ES-I3 (cell line): ENCODE results near the gene TOM1L2.

Source experiments
- H3K36me3 ChIP-seq: 2 replicates; pipeline ENCODE4 v1.6.1; 2013; ENCODE audit warnings: mild to moderate bottlenecking, low read length, control low read depth, moderate library complexity; ENCODE audit not compliant: insufficient read depth
- H3K4me1 ChIP-seq: 2 replicates; pipeline ENCODE4 v1.6.1; 2013; ENCODE audit warnings: mild to moderate bottlenecking, control low read depth, low read length; ENCODE audit not compliant: insufficient read depth
- H3K9ac ChIP-seq: 2 replicates; pipeline ENCODE4 v1.6.1; 2013; ENCODE audit warnings: low read depth, mild to moderate bottlenecking, low read length, moderate library complexity
- H3K9me3 ChIP-seq: 2 replicates; pipeline ENCODE4 v1.6.1; 2013; ENCODE audit warnings: mild to moderate bottlenecking, low read length, moderate library complexity; ENCODE audit not compliant: control insufficient read depth, insufficient read depth

Gene TOM1L2

GRCh38 chr17:17888821-17889220 is 83.4 kb downstream of the TOM1L2 start:
- Histone ChIP-seq H3K9me3 (no peaks in the 10 kb centered on the region), H3K4me1 (peaks cover 25% of the 10 kb centered on the region), H3K36me3 (no peaks in the 10 kb centered on the region), H3K9ac (no peak overlapping the region)

DNA sequence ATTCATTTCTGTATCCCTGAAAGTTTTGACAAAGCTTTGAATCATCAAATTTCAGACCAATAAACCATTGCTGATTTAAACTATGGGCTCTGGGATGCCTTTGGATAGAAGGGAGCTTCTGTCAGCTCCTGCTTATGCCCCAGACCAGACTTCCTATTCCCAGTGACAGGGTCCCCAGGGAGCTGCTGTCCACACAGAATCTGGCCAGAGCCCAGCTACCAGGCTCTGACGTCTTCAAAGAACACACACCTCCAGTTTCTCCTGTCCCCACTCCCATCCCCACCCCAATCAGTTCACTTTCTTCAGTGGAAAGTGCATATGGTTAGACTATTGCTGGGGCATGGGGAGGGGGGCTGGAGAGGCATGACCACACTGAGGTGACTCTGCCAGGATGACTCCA is 83.8 kb downstream of the TOM1L2 start:
- Histone ChIP-seq H3K4me1 (peaks cover 25% of the 10 kb centered on the region), H3K36me3 (no peaks in the 10 kb centered on the region), H3K9me3 (no peaks in the 10 kb centered on the region), H3K9ac (no peak overlapping the region)

GRCh38 chr17:17887752-17888304 is 84.4 kb downstream of the TOM1L2 start:
- Histone ChIP-seq H3K9me3 (no peaks in the 10 kb centered on the region), H3K36me3 (no peaks in the 10 kb centered on the region), H3K4me1 (peaks cover 25% of the 10 kb centered on the region), H3K9ac (no peak overlapping the region)

- no peak overlapping the region for H3K9ac ChIP-seq
- H3K36me3 ChIP-seq: no peaks in the 10 kb centered on the region
- peaks cover 36% of the 10 kb centered on the region for H3K4me1 ChIP-seq
- H3K9me3 ChIP-seq: no peaks in the 10 kb centered on the region
Measured at GRCh38 chr17:17886726-17887125, 85.5 kb downstream of the TOM1L2 start.

GRCh38 chr17:17886226-17886625 is 86.0 kb downstream of the TOM1L2 start:
- peaks cover 37% of the 10 kb centered on the region for H3K4me1 ChIP-seq
- H3K9me3 ChIP-seq: no peaks in the 10 kb centered on the region
- H3K36me3 ChIP-seq: no peaks in the 10 kb centered on the region
- H3K9ac ChIP-seq: no peak overlapping the region

DNA sequence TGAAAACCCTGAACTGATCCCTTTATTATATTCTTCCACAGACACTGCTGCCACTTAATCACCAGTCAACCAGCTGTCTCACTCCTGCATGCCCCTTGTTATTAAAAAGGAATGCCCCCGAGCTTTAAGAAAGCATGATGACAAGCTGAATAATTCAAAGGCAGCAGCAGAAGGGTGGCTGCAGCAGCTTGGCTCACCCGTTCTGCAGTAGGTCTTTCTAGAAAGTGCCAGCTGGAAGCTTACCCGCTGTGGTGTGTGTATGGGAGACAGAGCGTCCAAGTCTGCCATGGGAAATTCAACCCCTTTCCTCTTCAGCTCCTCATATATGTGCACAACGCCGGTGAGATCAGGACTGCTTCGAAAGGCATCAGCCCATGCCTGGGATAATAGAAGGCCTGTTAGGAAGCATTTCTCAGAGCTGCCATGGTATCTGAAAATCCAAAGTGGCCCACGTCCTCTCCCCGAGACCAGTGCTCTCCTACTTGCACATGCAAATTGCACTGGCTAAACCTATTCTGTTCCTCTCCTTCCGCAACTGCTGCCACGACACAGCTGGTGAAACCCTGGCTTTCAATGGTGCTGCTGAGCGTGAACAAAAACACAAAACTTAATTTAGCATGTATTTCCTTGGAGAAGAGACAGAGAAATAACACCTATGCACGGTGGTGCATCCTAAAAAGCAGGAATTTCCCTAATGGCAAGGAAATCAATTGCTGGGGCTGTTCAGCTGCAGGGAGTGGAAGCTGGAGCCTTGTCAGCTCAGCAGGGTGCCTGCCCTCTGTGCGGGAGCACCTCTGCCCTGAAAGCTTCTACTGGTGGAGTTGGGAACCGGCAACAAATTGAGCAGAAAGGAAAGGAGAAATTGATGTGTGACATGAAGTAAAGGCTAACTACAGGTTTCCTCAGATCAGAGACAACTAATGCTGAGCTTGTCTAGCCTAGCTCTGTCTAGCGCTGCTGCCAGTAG is 87.5 kb downstream of the TOM1L2 start:
- H3K4me1 ChIP-seq: peaks cover 37% of the 10 kb centered on the region
- no peaks in the 10 kb centered on the region for H3K9me3 ChIP-seq
- no peaks in the 10 kb centered on the region for H3K36me3 ChIP-seq
- no peak overlapping the region for H3K9ac ChIP-seq

DNA sequence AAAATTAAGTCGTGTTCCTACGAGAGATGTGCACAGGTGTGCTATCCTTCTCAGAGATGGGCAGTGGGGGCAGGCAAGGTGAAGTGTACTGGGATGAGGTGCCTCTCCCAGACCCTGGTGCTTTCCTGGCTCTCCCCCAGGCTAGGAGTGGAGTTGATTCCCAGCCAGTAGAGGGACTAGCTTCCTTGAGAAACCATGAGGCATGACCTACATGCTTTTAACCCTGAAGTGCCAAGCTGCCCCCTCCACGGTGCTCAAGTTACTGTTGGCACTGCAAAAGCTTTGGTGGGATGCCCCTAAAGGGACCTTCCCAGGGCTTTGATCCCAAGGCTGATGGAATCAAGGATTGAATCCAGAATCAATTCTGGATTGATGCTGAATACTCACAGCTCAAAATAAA is 88.4 kb downstream of the TOM1L2 start:
- Histone ChIP-seq H3K4me1 (peaks cover 31% of the 10 kb centered on the region), H3K9ac (no peak overlapping the region), H3K9me3 (no peaks in the 10 kb centered on the region), H3K36me3 (no peaks in the 10 kb centered on the region)

DNA sequence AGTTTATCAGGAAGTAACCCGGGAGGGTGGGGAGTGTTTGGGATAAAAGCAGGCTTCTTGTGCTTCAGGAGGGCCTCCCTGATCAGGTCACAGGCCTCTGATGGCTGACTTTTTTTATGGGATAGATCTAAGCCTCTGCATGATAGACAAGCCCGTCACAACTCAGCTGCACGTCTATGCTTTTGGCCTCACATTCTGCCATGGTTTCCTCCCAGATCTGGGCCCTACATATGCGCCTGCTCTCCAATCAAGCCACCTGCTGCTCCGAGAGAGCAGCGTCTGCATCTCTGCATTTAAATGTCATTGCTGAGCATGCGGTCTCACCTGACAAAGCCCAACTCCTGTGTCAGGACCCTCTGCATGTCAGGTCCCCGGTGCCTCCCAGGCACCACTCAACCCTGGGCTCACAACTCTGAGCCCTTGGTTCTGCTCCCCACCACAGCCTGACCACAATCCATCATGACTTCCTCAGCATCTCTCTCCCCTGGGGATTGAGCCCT is 90.1 kb downstream of the TOM1L2 start:
- Histone ChIP-seq H3K36me3 (0 out of 2 replicates have a peak, but pooled peaks cover 2% of the 10 kb centered on the region), H3K9ac (no peak overlapping the region), H3K4me1 (peaks cover 40% of the 10 kb centered on the region)

GRCh38 chr17:17880577-17881196 is 91.5 kb downstream of the TOM1L2 start:
- H3K9me3 ChIP-seq: no peaks in the 10 kb centered on the region
- H3K4me1 ChIP-seq: peaks cover 40% of the 10 kb centered on the region
- no peak overlapping the region for H3K9ac ChIP-seq
- H3K36me3 ChIP-seq: 0 out of 2 replicates have a peak, but pooled peaks cover 2% of the 10 kb centered on the region

More for the DNA sequence above, 90.1 kb downstream of the TOM1L2 start:
- H3K9me3 ChIP-seq: no peaks in the 10 kb centered on the region

DNA sequence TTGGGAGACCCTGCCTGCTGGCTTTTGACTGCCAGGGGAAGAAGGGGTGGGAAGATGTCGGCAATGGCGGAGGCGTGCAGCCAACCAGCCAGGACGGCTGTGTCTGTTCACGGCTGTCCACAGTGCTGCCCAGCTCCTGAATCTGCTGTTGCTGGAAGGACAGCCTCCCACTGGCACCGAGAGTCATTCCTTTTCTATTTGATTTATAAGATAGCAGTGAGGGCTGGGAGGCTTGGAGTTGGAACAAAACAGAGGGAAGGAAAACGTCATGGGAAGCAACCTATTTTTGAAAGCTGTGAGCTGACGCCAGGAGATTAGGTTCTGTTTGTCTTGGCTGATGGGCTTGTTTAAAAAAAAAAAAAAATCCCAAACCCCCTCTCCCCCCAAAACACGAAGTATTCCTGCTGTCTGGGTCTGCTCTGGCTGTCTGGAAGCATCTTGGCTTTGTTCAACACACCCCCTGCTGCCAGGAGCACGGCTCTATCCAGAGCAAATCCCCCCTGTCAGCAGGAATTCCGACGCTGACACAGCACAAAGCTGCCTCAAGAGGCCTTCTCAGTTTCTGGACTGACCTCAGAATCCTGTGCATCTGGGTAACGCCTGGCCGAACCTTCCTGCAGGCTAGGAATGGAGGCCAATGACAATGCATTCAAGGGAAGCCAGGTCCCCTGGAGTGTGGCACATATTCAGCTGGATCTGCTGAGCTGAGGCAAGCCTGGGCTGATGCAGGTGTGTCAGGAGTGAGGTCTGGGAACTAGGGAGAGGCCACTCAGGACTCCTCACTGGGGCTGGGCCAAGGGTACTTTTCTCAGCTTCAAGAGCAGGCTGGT is 94.5 kb downstream of the TOM1L2 start:
- H3K9ac ChIP-seq: no peak overlapping the region
- 0 out of 2 replicates have a peak, but pooled peaks cover 2% of the 10 kb centered on the region for H3K36me3 ChIP-seq

DNA sequence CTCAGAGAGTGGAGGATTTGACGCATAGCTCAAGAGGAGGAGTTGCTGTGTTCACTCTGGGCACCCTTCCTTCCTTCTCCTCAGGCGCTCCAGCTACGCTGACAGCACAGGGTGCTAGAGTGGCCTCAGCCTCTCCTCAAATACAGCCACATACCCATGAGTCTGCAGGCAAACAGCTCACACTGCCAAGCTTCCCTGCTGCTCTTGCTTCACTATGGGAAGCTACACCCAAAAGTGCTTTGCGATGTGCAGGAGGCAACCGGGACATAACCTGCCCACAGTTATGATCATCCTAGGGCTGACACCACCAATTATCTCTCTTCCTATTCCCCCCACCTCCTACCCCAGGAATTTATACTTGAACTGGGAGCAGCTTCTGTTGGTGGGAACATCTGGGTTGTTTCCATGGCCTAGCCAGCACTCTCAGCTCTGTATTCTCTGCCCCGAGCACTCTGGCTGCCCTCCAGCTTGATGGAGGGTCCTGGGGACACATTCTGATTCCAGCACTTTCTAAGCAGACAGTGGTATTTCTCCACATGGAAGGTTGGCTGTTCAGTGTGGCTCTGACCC is 95.2 kb downstream of the TOM1L2 start:
- H3K36me3 ChIP-seq: 0 out of 2 replicates have a peak, but pooled peaks cover 2% of the 10 kb centered on the region
- H3K9ac ChIP-seq: no peak overlapping the region
- H3K4me1 ChIP-seq: peaks cover 18% of the 10 kb centered on the region
- H3K9me3 ChIP-seq: no peaks in the 10 kb centered on the region

More for the DNA sequence above, 94.5 kb downstream of the TOM1L2 start:
- peaks cover 25% of the 10 kb centered on the region for H3K4me1 ChIP-seq
- no peaks in the 10 kb centered on the region for H3K9me3 ChIP-seq

DNA sequence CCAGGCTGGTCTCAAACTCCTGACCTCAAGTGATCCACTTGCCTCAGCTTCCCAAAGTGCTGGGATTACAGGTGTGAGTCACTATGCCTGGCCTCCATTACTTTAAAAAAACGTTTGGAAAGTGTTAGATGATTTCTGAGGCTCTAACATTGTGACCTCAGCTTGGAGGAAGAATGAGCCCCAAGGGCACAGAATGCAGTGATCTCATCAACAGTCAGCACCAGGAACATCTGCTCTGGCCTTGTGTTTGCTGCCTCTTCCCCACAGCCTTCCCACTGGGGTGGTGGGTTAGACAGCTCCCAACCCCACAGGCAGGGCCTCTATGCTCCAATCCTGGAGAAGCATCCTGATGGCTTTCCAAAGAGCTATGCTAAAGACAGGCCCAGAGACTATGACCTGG is 97.7 kb downstream of the TOM1L2 start:
- H3K4me1 ChIP-seq: peaks cover 17% of the 10 kb centered on the region
- H3K36me3 ChIP-seq: 0 out of 2 replicates have a peak, but pooled peaks cover 2% of the 10 kb centered on the region
- no peak overlapping the region for H3K9ac ChIP-seq
- no peaks in the 10 kb centered on the region for H3K9me3 ChIP-seq

- Histone ChIP-seq H3K9ac (no peak overlapping the region), H3K9me3 (no peaks in the 10 kb centered on the region), H3K4me1 (peaks cover 22% of the 10 kb centered on the region), H3K36me3 (0 out of 2 replicates have a peak, but pooled peaks cover 2% of the 10 kb centered on the region)
Measured at GRCh38 chr17:17873450-17873991, 98.7 kb downstream of the TOM1L2 start.
